ENCODE data around the gene ASIC3. TPM values are rescaled to one million over a fixed set of nuclear protein-coding genes. Genes with fewer than 3 reads are reported as not detected.

The ASIC3 gene
- total and polyA plus RNA-seq, 2 of the 8 experiments (the other 6 are each of a cell fraction or from before 2014, with no cell fraction given): 1.6 to 1.9 TPM

GRCh38 chr7:151016942-151017341, 31.4 kb upstream of the ASIC3 start (continued):
- TF ChIP-seq CHD7 (IDR thresholded peaks at IDR 0.05; ENCODE audit: insufficient replicate concordance, low read length): no peak
- no peak for TF ChIP-seq CEBPB (IDR thresholded peaks at IDR 0.05; ENCODE audit: low read depth, low read length)
- no peak for TF ChIP-seq SIN3A (conservative IDR thresholded peaks at IDR 0.05 in 1 of 2, IDR thresholded peaks at IDR 0.05 in 1 of 2; ENCODE audit: low read depth in 1 of 2, low read length in 2 of 2)
- TF ChIP-seq ATF2 (IDR thresholded peaks at IDR 0.05; ENCODE audit: low read length): no peak
- TF ChIP-seq MAFK (IDR thresholded peaks at IDR 0.05; ENCODE audit: low read depth, low read length): no peak
- TF ChIP-seq FOSL1 (IDR thresholded peaks at IDR 0.05; ENCODE audit: insufficient read depth, low read depth, low read length): no peak
